ENCODE data around the gene NRG2. TPM values are rescaled to one million over a fixed set of nuclear protein-coding genes. Genes with fewer than 3 reads are reported as not detected.

Gene NRG2
- total RNA-seq, 4 donors from 2014 or later, result 1.1 to 2.9 (median 1.8) TPM

DNA sequence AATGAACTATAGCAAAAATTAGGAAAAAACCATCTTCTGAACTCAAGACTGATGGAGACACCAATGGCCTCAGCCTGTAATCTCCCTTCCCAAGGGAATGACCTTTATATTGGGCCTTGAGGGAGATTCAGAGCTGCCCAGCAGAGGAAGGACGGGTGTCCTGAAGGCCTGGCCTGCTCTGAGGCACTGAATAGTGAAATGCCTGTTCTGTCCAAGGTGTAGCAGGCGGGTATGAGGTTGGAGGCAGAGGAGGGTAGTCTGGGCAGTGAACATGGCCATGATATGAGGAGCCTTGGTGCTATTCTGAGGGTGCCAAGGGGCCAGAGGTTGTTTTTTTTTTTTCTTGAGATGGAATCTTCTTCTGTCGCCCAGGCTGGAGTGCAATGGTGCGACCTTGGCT, 222.5 kb downstream of the NRG2 start:
- Histone ChIP-seq H3K4me1 (no peaks in the 10 kb centered on the region), H3K4me3 (replicated peaks in 1 of 3) (no peak overlapping the region), H3K9me3 (no peaks in the 10 kb centered on the region), H3K36me3 (no peaks in the 10 kb centered on the region), H3K27me3 (no peaks in the 10 kb centered on the region), H3K27ac (no peak overlapping the region)
- DNase-seq, result no peak
- intact Hi-C loops (cut with DNase I), result no loop called here
- 81 to 92% methylated on average over 4 of the region's 4 CpGs for WGBS, 2 donors
- TF ChIP-seq POLR2A (IDR thresholded peaks at IDR 0.05) (no peak), CTCF (IDR thresholded peaks at IDR 0.05) (no peak)

DNA sequence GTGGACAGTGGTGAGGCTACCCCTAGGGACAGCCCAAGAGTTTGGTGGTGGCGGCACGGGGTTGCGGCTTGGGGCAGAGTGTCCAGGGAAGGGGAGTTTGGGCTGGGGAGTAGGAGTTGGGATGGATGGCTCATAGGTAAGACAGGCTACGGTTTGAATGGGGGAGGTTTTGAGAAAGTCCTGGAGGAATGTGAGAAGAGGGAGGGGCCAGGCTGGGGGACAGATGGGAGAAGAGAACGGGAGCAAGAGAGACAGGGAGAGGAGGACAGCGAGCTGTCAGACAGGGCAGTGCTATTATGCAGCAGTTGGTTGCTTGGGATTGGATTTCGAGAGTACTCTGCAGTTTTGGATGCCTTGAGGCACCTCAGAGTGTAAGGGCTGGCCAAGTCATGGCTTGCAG, 223.0 kb downstream of the NRG2 start:
- no peaks in the 10 kb centered on the region for H3K9me3 ChIP-seq
- H3K4me3 ChIP-seq (replicated peaks in 1 of 3), result no peak overlapping the region
- no peaks in the 10 kb centered on the region for H3K27me3 ChIP-seq
- TF ChIP-seq CTCF (IDR thresholded peaks at IDR 0.05) (no peak), POLR2A (IDR thresholded peaks at IDR 0.05) (no peak)
- no peaks in the 10 kb centered on the region for H3K36me3 ChIP-seq
- 60 to 69% methylated on average over 7 of the region's 7 CpGs for WGBS, 2 donors
- H3K4me1 ChIP-seq, result no peaks in the 10 kb centered on the region
- intact Hi-C loops (cut with DNase I), result no loop called here
- DNase-seq, result no peak
- no peak overlapping the region for H3K27ac ChIP-seq

DNA sequence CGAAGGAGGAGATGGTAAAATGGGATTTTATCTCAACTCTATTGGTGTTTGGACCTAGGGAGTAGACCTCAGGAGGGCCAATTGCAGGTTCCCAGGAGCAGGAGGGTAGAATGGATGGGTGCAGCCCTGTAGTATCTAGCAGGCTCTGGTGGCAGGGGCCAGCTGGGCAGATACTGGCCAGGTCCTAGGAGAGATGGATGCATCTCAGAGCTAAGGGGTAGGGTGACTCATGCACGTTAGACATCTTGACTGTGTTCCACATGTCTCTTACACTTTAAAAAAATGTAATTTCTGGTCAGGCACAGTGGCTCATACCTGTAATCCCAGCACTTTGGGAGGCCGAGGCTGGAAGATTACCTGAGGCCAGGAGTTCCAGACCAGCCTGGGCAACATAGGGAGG, 225.1 kb downstream of the NRG2 start:
- H3K27ac ChIP-seq, result no peak overlapping the region
- no peak overlapping the region for H3K4me3 ChIP-seq (replicated peaks in 1 of 3)
- no peaks in the 10 kb centered on the region for H3K36me3 ChIP-seq
- no peak for TF ChIP-seq CTCF (IDR thresholded peaks at IDR 0.05)
- H3K4me1 ChIP-seq, result no peaks in the 10 kb centered on the region
- no peak for DNase-seq
- H3K9me3 ChIP-seq, result no peaks in the 10 kb centered on the region
- no peaks in the 10 kb centered on the region for H3K27me3 ChIP-seq
- 89 to 95% methylated on average over 3 of the region's 3 CpGs for WGBS, 2 donors
- intact Hi-C loops (cut with DNase I), result no loop called here

DNA sequence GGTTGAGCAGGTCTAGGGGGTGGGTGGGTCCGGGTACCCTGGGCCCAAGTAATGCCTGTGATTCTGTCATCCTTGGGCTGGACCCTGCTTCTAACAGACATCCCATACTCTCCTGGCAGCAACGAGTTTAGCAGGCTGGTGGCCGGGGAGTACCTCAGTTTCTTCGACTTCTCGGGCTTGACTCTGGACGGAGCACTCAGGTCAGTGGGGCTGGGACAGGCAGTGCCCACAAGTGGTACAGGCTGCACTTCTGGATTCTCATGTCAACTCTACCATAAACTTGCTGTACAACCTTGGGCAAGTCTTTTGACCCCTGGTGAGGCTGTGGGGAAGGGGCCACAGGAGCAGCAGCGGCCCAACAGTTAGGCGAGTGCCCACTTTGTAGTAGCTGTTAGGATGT, 225.7 kb downstream of the NRG2 start:
- no peak overlapping the region for H3K4me3 ChIP-seq (replicated peaks in 1 of 3)
- TF ChIP-seq CTCF (IDR thresholded peaks at IDR 0.05), result no peak
- no peak for TF ChIP-seq POLR2A (IDR thresholded peaks at IDR 0.05)
- 87% methylated on average over 8 of the region's 8 CpGs for WGBS, 2 donors
- no peaks in the 10 kb centered on the region for H3K36me3 ChIP-seq
- H3K27me3 ChIP-seq, result no peaks in the 10 kb centered on the region
- intact Hi-C loops (cut with DNase I), result no loop called here
- no peaks in the 10 kb centered on the region for H3K4me1 ChIP-seq
- no peaks in the 10 kb centered on the region for H3K9me3 ChIP-seq
- H3K27ac ChIP-seq, result no peak overlapping the region
- DNase-seq, result no peak

GRCh38 chr5:139816566-139816965, 226.5 kb downstream of the NRG2 start:
- DNase-seq, result no peak
- H3K27ac ChIP-seq, result no peak overlapping the region
- no peak for TF ChIP-seq CTCF (IDR thresholded peaks at IDR 0.05)
- intact Hi-C loops (cut with DNase I), result no loop called here
- H3K36me3 ChIP-seq, result no peaks in the 10 kb centered on the region
- H3K4me3 ChIP-seq (replicated peaks in 1 of 3), result no peak overlapping the region
- 79 to 90% methylated on average over 12 of the region's 12 CpGs for WGBS, 2 donors
- H3K27me3 ChIP-seq, result no peaks in the 10 kb centered on the region
- no peaks in the 10 kb centered on the region for H3K9me3 ChIP-seq
- no peaks in the 10 kb centered on the region for H3K4me1 ChIP-seq

Data from thyroid gland (tissue), 4 donors.